NOMO-1 treated with DMSO at 0.1 percent for 48 hours (cell line): ENCODE data around the gene DCST1.
A peak's percentile ranks its signal among the peaks of the same experiment; 100 is the strongest.

ENCODE experiments used
- DNase-seq: peaks from one replicate; lab custom pipeline; 2025; ENCODE audit not compliant: unreplicated experiment; lab: John Stamatoyannopoulos, UW

DCST1 gene

GRCh38 chr1:155051777-155052398 is 18.3 kb downstream of the DCST1 start:
- DNase-seq, result no peak

- no peak for DNase-seq
Observed at GRCh38 chr1:155052439-155053395, 19.1 kb downstream of the DCST1 start.

GRCh38 chr1:155053531-155054105 is 20.0 kb downstream of the DCST1 start:
- DNase-seq, result no peak

GRCh38 chr1:155057104-155057503 is 23.5 kb downstream of the DCST1 start:
- no peak for DNase-seq

GRCh38 chr1:155057788-155058211 is 24.2 kb downstream of the DCST1 start:
- no peak for DNase-seq

GRCh38 chr1:155060736-155061135 is 27.1 kb downstream of the DCST1 start:
- no peak for DNase-seq

GRCh38 chr1:155061381-155062150 is 27.9 kb downstream of the DCST1 start:
- peak; percentile 68 for DNase-seq

- no peak for DNase-seq
Observed at GRCh38 chr1:155062151-155062686, 28.6 kb downstream of the DCST1 start.

GRCh38 chr1:155062702-155063411 is 29.2 kb downstream of the DCST1 start:
- DNase-seq, result peak; percentile 26

GRCh38 chr1:155063550-155064110 is 30.0 kb downstream of the DCST1 start, which contains the start of gene EFNA4:
Gene EFNA4, plus strand, starts transcription at chr1:155063740. Its CDS starts 84 bp downstream, at chr1:155063824.
- DNase-seq, result peak; percentile 94

GRCh38 chr1:155064111-155064831 is 30.6 kb downstream of the DCST1 start:
- DNase-seq, result no peak

- DNase-seq, result no peak
Observed at GRCh38 chr1:155064832-155065429, 31.3 kb downstream of the DCST1 start.

GRCh38 chr1:155066777-155067176 is 33.2 kb downstream of the DCST1 start:
- DNase-seq, result no peak

GRCh38 chr1:155068599-155068998 is 35.0 kb downstream of the DCST1 start:
- no peak for DNase-seq

GRCh38 chr1:155069551-155070157 is 36.0 kb downstream of the DCST1 start:
- DNase-seq, result no peak

- no peak for DNase-seq
Observed at GRCh38 chr1:155070158-155070621, 36.6 kb downstream of the DCST1 start.

GRCh38 chr1:155070721-155071569 is 37.3 kb downstream of the DCST1 start:
- peak; percentile 83 for DNase-seq
